Neural crest cell (in vitro differentiated cells): ENCODE measurements around the gene ING4. TPM values are rescaled to one million over a fixed set of nuclear protein-coding genes. Genes with fewer than 3 reads are reported as not detected.

Experiments used
- DNase-seq: peaks from one replicate; pipeline ENCODE4 v3.0.0; 2021; ENCODE audit warnings: low read depth, mixed read lengths, low spot score
- H3K27ac Mint-ChIP-seq: one replicate; pipeline ENCODE4 v1.8.0; 2021; ENCODE audit warnings: mild to moderate bottlenecking, mixed read lengths; ENCODE audit not compliant: unreplicated experiment
- H3K27me3 Mint-ChIP-seq: 2 replicates; pipeline ENCODE4 v1.8.0; 2021; ENCODE audit warnings: low read depth, mild to moderate bottlenecking, mixed read lengths
- H3K36me3 Mint-ChIP-seq: 2 replicates; pipeline ENCODE4 v1.8.0; 2021; ENCODE audit warnings: low read depth, mild to moderate bottlenecking, mixed read lengths
- H3K4me1 Mint-ChIP-seq: 2 replicates; pipeline ENCODE4 v1.8.0; 2021; ENCODE audit warnings: mixed read lengths
- H3K4me3 Mint-ChIP-seq: one replicate; pipeline ENCODE4 v1.8.0; 2021; ENCODE audit warnings: mild to moderate bottlenecking, mixed read lengths
- H3K9me3 Mint-ChIP-seq: 2 replicates; pipeline ENCODE4 v1.8.0; 2021; ENCODE audit warnings: mixed read lengths
- total RNA-seq: library from RNA; stranded (reverse); gene quantifications from 2 replicates; pipeline ENCODE4 v1.2.1, GENCODE V29; 2021
- TF ChIP-seq, protein P1 (sequence below): fragments of 200-600 bp; sonication (generic); conservative IDR thresholded peaks from 2 replicates; pipeline ENCODE4 v1.5.0; 2021; ENCODE audit warnings: antibody characterized with exemption, mild to moderate bottlenecking

Gene ING4
- total RNA-seq, 1 donor from 2014 or later: 37.9 TPM

DNA sequence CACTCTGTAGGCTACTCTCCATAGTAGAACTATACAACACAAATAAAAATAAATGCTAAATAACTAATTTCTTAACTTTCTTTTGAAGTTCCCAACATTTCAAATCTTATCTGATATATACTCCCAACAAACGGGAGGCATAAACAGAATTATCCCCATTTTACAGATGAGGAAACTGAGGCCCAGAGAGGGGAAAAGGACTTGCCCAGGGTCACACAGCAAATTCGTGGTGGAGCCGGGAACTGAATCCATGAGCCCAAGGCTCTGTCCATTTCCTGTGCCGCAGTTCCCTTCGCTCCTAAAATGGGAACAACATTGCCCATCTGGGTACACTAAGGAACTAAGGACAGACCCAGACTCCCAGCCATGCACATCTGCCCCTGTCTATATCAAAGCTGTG lies 14.0 kb upstream of the ING4 start:
- no peak overlapping the region for H3K4me3 Mint-ChIP-seq

DNA sequence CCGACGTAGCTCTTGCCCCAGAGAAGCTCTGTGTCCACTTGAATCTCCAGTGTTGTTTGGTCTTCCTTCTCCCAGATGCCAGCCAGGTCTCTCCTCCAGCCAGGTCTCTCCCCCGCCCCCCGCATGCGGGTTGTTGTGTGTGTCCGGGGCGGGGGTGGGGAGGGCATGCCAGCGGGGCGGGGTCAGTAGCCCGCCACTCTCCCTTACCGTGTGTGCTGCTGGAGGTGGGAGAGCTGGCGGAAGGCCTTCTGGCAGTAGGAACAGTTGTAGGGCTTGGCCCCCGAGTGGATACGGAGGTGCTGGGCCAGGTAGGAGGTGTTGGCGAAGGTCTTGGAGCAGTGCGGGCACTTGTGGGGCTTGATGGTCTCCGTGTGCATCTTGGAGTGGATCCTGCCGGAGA lies 9.2 kb upstream of the ING4 start:
- Mint-ChIP-seq H3K27ac (no peak overlapping the region), H3K4me3 (no peak overlapping the region), H3K27me3 (no peaks in the 10 kb centered on the region), H3K4me1 (no peaks in the 10 kb centered on the region), H3K36me3 (peaks cover 29% of the 10 kb centered on the region), H3K9me3 (no peaks in the 10 kb centered on the region)
- TF ChIP-seq, protein P1, sequence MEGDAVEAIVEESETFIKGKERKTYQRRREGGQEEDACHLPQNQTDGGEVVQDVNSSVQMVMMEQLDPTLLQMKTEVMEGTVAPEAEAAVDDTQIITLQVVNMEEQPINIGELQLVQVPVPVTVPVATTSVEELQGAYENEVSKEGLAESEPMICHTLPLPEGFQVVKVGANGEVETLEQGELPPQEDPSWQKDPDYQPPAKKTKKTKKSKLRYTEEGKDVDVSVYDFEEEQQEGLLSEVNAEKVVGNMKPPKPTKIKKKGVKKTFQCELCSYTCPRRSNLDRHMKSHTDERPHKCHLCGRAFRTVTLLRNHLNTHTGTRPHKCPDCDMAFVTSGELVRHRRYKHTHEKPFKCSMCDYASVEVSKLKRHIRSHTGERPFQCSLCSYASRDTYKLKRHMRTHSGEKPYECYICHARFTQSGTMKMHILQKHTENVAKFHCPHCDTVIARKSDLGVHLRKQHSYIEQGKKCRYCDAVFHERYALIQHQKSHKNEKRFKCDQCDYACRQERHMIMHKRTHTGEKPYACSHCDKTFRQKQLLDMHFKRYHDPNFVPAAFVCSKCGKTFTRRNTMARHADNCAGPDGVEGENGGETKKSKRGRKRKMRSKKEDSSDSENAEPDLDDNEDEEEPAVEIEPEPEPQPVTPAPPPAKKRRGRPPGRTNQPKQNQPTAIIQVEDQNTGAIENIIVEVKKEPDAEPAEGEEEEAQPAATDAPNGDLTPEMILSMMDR: no peak
- no peak for DNase-seq

More for the DNA sequence above, 14.0 kb upstream of the ING4 start:
- Mint-ChIP-seq H3K27me3 (no peaks in the 10 kb centered on the region), H3K36me3 (peaks cover 16% of the 10 kb centered on the region), H3K9me3 (no peaks in the 10 kb centered on the region), H3K4me1 (no peaks in the 10 kb centered on the region), H3K27ac (no peak overlapping the region)
- no peak for DNase-seq
- TF ChIP-seq, protein P1: no peak

DNA sequence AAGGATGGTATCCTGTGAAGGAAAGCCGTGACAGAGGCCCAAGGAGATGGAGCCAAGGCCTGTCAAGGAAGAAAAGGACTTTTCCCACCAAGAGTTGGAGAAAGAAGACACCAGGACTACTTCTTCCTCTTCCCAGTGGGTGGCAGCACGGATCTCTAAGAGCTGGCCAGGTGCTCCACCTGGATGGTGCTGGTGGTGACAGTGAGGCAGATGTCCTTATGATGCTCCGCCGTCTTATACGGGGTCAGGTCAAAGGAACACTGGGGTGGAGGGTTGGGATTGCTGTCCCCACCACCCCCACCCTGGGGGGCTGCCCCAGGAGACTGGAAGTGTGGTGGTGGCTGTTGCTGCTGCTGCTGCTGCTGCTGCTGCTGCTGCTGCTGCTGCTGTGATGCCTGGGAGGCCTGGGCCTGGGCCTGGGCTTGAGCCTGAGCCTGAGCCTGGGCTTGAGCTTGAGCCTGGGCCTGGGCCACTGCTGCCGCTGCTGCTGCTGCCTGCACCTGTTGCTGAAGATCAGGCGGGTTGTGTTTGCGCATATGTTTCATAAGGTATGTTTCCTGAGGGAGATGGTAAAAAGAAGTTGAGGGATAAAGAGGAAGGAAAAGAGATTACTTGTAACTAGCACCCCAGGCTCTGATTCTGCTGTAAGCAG lies 4.8 kb upstream of the ING4 start:
- peaks cover 8% of the 10 kb centered on the region for H3K4me1 Mint-ChIP-seq
- H3K9me3 Mint-ChIP-seq: no peaks in the 10 kb centered on the region
- peaks cover 23% of the 10 kb centered on the region for H3K36me3 Mint-ChIP-seq
- DNase-seq: no peak
- no peaks in the 10 kb centered on the region for H3K27me3 Mint-ChIP-seq
- H3K27ac Mint-ChIP-seq: no peak overlapping the region
- no peak overlapping the region for H3K4me3 Mint-ChIP-seq
- TF ChIP-seq, protein P1: no peak

DNA sequence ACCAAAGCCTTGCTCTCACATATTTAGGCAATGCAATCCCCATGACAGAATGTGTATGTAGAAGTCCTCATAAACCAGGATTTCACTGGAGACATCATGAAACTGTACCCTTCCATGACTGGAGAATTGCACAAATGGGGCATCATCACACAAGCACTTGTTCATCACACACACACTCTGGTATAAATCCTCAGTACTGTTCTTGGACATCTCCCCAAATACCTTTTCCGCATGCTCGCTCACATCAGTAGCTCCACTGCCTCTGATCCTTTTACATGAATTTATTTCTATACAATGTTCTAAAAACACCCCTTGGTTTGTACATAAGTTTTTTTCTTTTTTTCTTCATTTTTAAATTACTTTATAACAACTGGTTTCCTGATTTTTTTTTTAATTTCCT lies 3.3 kb upstream of the ING4 start:
- no peaks in the 10 kb centered on the region for H3K27me3 Mint-ChIP-seq
- peaks cover 14% of the 10 kb centered on the region for H3K36me3 Mint-ChIP-seq
- TF ChIP-seq, protein P1: no peak
- H3K27ac Mint-ChIP-seq: no peak overlapping the region
- H3K4me3 Mint-ChIP-seq: no peak overlapping the region
- no peak for DNase-seq
- no peaks in the 10 kb centered on the region for H3K9me3 Mint-ChIP-seq
- H3K4me1 Mint-ChIP-seq: peaks cover 16% of the 10 kb centered on the region

DNA sequence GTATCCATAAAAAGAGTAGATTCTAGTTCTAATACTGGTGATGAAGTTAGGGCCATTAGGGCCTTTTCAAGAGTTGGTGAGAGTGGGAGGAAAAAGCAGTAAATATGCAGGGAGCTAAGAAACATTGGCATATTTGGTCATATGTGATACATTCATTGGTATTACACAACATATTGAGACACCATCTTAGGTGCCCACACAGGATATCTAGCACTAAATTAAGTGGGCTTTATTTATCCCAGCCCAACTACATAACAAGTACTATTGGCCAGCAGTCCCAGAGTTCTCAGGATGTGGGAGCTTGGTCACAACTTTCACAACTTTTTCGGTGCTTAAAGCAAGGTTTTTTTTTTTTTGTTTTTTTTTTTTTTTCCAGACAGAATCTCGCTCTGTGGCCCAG lies 2.0 kb upstream of the ING4 start:
- H3K4me3 Mint-ChIP-seq: peak overlapping the region; percentile 14
- no peaks in the 10 kb centered on the region for H3K27me3 Mint-ChIP-seq
- H3K4me1 Mint-ChIP-seq: peaks cover 16% of the 10 kb centered on the region
- no peaks in the 10 kb centered on the region for H3K9me3 Mint-ChIP-seq
- DNase-seq: no peak
- TF ChIP-seq, protein P1: no peak
- H3K36me3 Mint-ChIP-seq: peaks cover 9% of the 10 kb centered on the region
- no peak overlapping the region for H3K27ac Mint-ChIP-seq
